Stimulated activated CD8-positive, alpha-beta memory T cell treated with anti-CD3 and anti-CD28 coated beads, Interleukin-12 subunit alpha, Interleukin-12 subunit beta, amount 100 ng/mL, for 24 hours (primary cell): ENCODE results near the gene CYB5R2.

Source experiments
- DNase-seq: peaks from one replicate; pipeline ENCODE4 v3.0.0-alpha.2; 2020; ENCODE audit errors: extremely low read depth

CYB5R2 gene

GRCh38 chr11:7672960-7673723 lies at the start of gene CYB5R2:
Gene CYB5R2 (minus strand): TSS chr11:7673500. CDS start chr11:7672825, 675 bp downstream.
- no peak for DNase-seq

- DNase-seq = no peak
These were observed 41.5 kb upstream of the CYB5R2 start for GRCh38 chr11:7714786-7715185.

GRCh38 chr11:7706377-7706776 lies 33.1 kb upstream of the CYB5R2 start, which contains the start of gene OVCH2:
Gene OVCH2 (minus strand): TSS chr11:7706477. CDS start chr11:7706394, 83 bp downstream.
- no peak for DNase-seq

- no peak for DNase-seq
These were observed 30.4 kb upstream of the CYB5R2 start for GRCh38 chr11:7703740-7704139.

- DNase-seq = no peak
These were observed 23.1 kb upstream of the CYB5R2 start for GRCh38 chr11:7696424-7696823.

GRCh38 chr11:7694235-7694634 lies 20.9 kb upstream of the CYB5R2 start:
- DNase-seq = no peak

GRCh38 chr11:7692426-7692825 lies 19.1 kb upstream of the CYB5R2 start:
- no peak for DNase-seq

GRCh38 chr11:7691759-7692350 lies 18.6 kb upstream of the CYB5R2 start:
- no peak for DNase-seq

GRCh38 chr11:7690648-7691047 lies 17.3 kb upstream of the CYB5R2 start:
- no peak for DNase-seq

GRCh38 chr11:7689239-7689638 lies 15.9 kb upstream of the CYB5R2 start:
- DNase-seq = no peak

GRCh38 chr11:7688238-7688826 lies 15.0 kb upstream of the CYB5R2 start:
- no peak for DNase-seq

- DNase-seq = no peak
These were observed 14.1 kb upstream of the CYB5R2 start for GRCh38 chr11:7687386-7687785.

- DNase-seq = no peak
These were observed 13.5 kb upstream of the CYB5R2 start for GRCh38 chr11:7686761-7687160.

- DNase-seq = no peak
These were observed 10.3 kb upstream of the CYB5R2 start for GRCh38 chr11:7683571-7683970.

- DNase-seq = no peak
These were observed 4.5 kb upstream of the CYB5R2 start for GRCh38 chr11:7677796-7678201.

GRCh38 chr11:7677071-7677470 lies 3.8 kb upstream of the CYB5R2 start:
- no peak for DNase-seq

GRCh38 chr11:7675631-7676030 lies 2.3 kb upstream of the CYB5R2 start:
- DNase-seq = no peak

GRCh38 chr11:7673724-7674434 lies 579 bp upstream of the CYB5R2 start:
- no peak for DNase-seq

- DNase-seq = no peak
These were observed 882 bp downstream of the CYB5R2 start for GRCh38 chr11:7672276-7672959.

- DNase-seq = no peak
These were observed 1.7 kb downstream of the CYB5R2 start for GRCh38 chr11:7671347-7672215.

GRCh38 chr11:7670641-7671040 lies 2.7 kb downstream of the CYB5R2 start:
- DNase-seq = no peak
